Endothelial cell of umbilical vein (primary cell): ENCODE data around the gene RSPO3. TPM values are rescaled to one million over a fixed set of nuclear protein-coding genes. Genes with fewer than 3 reads are reported as not detected.

ENCODE experiments used
- BruUV-seq: library from RNA; stranded (reverse); fragments of 400-500 nt; replicated peaks from 2 replicates; lab custom pipeline; 2021; lab: Mats Ljungman, UMichigan
- CTCF ChIA-PET: fragments of 300-600, 350-600 bp; sonication (Branson Sonifier 250); formaldehyde crosslinking; loops from one replicate; lab custom pipeline; 2021; ENCODE audit warnings: antibody characterized with exemption, inconsistent platforms; lab: Charles Lee
- POLR2A ChIA-PET: fragments of 300-600, 350-600 bp; sonication (Branson Sonifier 250); formaldehyde crosslinking; loops from one replicate; lab custom pipeline; 2021; ENCODE audit warnings: antibody characterized with exemption, inconsistent platforms; lab: Charles Lee
- DNase-seq: peaks from one replicate; pipeline ENCODE4 v3.0.0-alpha.2; 2011; ENCODE audit warnings: low read depth, low spot score
- FAIRE-seq: peaks from 2 replicates; lab custom pipeline; 2011; peaks lifted over from hg19 to GRCh38; lab: Jason Lieb, UNC
- H2AFZ ChIP-seq: 2 replicates; pipeline ENCODE4 v1.6.0; 2012; ENCODE audit warnings: low read depth, low read length, control low read depth, inconsistent platforms
- H3K27ac ChIP-seq: 2 replicates; pipeline ENCODE4 v1.5.1; 2011; ENCODE audit warnings: low read depth, mild to moderate bottlenecking, control low read depth, low read length, moderate library complexity; ENCODE audit not compliant: insufficient read depth
- H3K27me3 ChIP-seq, 2 experiments: 2 replicates each; pipeline versions ENCODE4 v1.6.0 to v1.6.1; 2011; ENCODE audit warnings: low read length in 2 of 2, mixed read lengths in 1 of 2; ENCODE audit not compliant: control insufficient read depth in 2 of 2, insufficient read depth in 2 of 2
- H3K36me3 ChIP-seq, 2 experiments: 2 replicates in 1 of 2; 3 replicates in 1 of 2; pipeline ENCODE4 v1.5.1; 2011; ENCODE audit warnings: low read length in 2 of 2, mild to moderate bottlenecking in 1 of 2, moderate library complexity in 1 of 2; ENCODE audit not compliant: control insufficient read depth in 2 of 2, insufficient read depth in 2 of 2; ENCODE audit errors: extremely low read depth in 1 of 2
- H3K4me1 ChIP-seq: 3 replicates; pipeline ENCODE4 v1.5.1; 2011; ENCODE audit warnings: mild to moderate bottlenecking, low read length; ENCODE audit not compliant: control insufficient read depth, insufficient read depth; ENCODE audit errors: extremely low read depth
- H3K4me2 ChIP-seq: 2 replicates; pipeline ENCODE4 v1.6.1; 2011; ENCODE audit warnings: low read length, control low read depth, mixed read lengths; ENCODE audit not compliant: insufficient read depth
- H3K4me3 ChIP-seq, 3 experiments: fragments of 200-600 bp in 1 of 3; sonication (generic), shearing (Covaris generic) in 1 of 3; replicated peaks in 1 of 3; 2 replicates each; pipeline ENCODE4 v1.5.1; 2011 to 2016; ENCODE audit warnings: control low read depth in 3 of 3, low read length in 3 of 3, mild to moderate bottlenecking in 2 of 3, inconsistent platforms in 1 of 3, low read depth in 1 of 3, moderate library complexity in 1 of 3; ENCODE audit not compliant: insufficient read depth in 1 of 3
- H3K79me2 ChIP-seq: 2 replicates; pipeline ENCODE4 v1.6.0; 2012; ENCODE audit warnings: low read length, inconsistent platforms; ENCODE audit not compliant: control insufficient read depth, insufficient read depth
- H3K9ac ChIP-seq: replicated peaks from 2 replicates; pipeline ENCODE3; 2011; ENCODE audit warnings: low read length, control low read depth; ENCODE audit not compliant: insufficient read depth; ENCODE audit errors: extremely low read depth
- H3K9me1 ChIP-seq: replicated peaks from 3 replicates; pipeline ENCODE4 v1.6.0; 2011; ENCODE audit warnings: mild to moderate bottlenecking, low read length; ENCODE audit not compliant: control insufficient read depth, insufficient read depth; ENCODE audit errors: extremely low read depth
- H3K9me3 ChIP-seq: replicated peaks from 2 replicates; pipeline ENCODE4 v1.5.1; 2012; ENCODE audit warnings: low read length, inconsistent platforms; ENCODE audit not compliant: control insufficient read depth, insufficient read depth
- H4K20me1 ChIP-seq: replicated peaks from 2 replicates; pipeline ENCODE3; 2011; ENCODE audit warnings: mild to moderate bottlenecking, low read length; ENCODE audit not compliant: control insufficient read depth, insufficient read depth; ENCODE audit errors: extremely low read depth
- EZH2 ChIP-seq: IDR thresholded peaks from 2 replicates; pipeline ENCODE4 v1.6.1; 2012; ENCODE audit warnings: borderline replicate concordance, low read depth, mild to moderate bottlenecking, moderate library complexity, low read length, inconsistent platforms; ENCODE audit not compliant: severe bottlenecking
- FOS ChIP-seq: IDR thresholded peaks from 2 replicates; pipeline ENCODE4 v1.6.1; 2011; ENCODE audit warnings: mild to moderate bottlenecking, low read length, moderate library complexity, borderline replicate concordance; ENCODE audit not compliant: insufficient read depth
- GATA2 ChIP-seq: IDR thresholded peaks from 2 replicates; pipeline ENCODE4 v1.7.0; 2011; ENCODE audit warnings: low read depth, mild to moderate bottlenecking, moderate library complexity, mixed read lengths, low read length; ENCODE audit not compliant: insufficient read length, insufficient read depth
- JUN ChIP-seq: IDR thresholded peaks from 2 replicates; pipeline ENCODE4 v1.6.1; 2011; ENCODE audit warnings: borderline replicate concordance, low read depth; ENCODE audit not compliant: insufficient read length, insufficient read depth
- MYC ChIP-seq: IDR thresholded peaks from one replicate; pipeline ENCODE4 v1.6.1; 2011; ENCODE audit warnings: mild to moderate bottlenecking, low read depth, low read length
- POLR2A ChIP-seq: IDR thresholded peaks from 2 replicates; pipeline ENCODE4 v1.6.1; 2012; ENCODE audit warnings: low read depth, mild to moderate bottlenecking, control low read depth, low read length
- POLR2AphosphoS5 ChIP-seq: IDR thresholded peaks from 2 replicates; pipeline ENCODE4 v1.6.1; 2012; ENCODE audit warnings: low read depth, mild to moderate bottlenecking, control low read depth, low read length, moderate library complexity; ENCODE audit not compliant: insufficient read depth
- dilution Hi-C: fragments of 300-500 bp; cut with MboI; formaldehyde crosslinking; loops from one replicate; pipeline ENCODE4 v1.15.0; 2019; ENCODE audit warnings: low sequenced_read_pairs; ENCODE audit not compliant: extremely low pct_ligation_motif_present
- intact Hi-C: fragments of 100-400 bp; cut with micrococcal nuclease; formaldehyde crosslinking; loops from one replicate; pipeline ENCODE4 v1.10.0; 2022
- polyA plus RNA-seq, 4 experiments: library from polyadenylated mRNA; depleted of rRNA in 3 of 4; stranded (reverse) in 3 of 4; unstranded in 1 of 4; fragments of >200 nt; gene quantifications; 2 replicates each; pipeline versions ENCODE4 v1.2.1 to v1.2.3, GENCODE V29; 2011 to 2012; ENCODE audit warnings: missing spikeins in 1 of 4
- total RNA-seq: library from RNA; stranded (reverse); gene quantifications from 2 replicates; pipeline ENCODE4 v1.2.3, GENCODE V29; 2021
- TF ChIP-seq, protein P1 (sequence below), 2 donors: IDR thresholded peaks; 1 replicate in 1 of 2; 2 replicates in 1 of 2; pipeline ENCODE4 v1.5.1; 2011; ENCODE audit warnings: low read length in 2 of 2, mild to moderate bottlenecking in 2 of 2, moderate library complexity in 2 of 2, control low read depth in 1 of 2, inconsistent platforms in 1 of 2, low read depth in 1 of 2; ENCODE audit not compliant: insufficient read depth in 1 of 2; ENCODE audit errors: extremely low read depth in 1 of 2
- TF ChIP-seq, protein P2 (sequence below): IDR thresholded peaks from 2 replicates; pipeline ENCODE4 v1.6.1; 2011; ENCODE audit not compliant: insufficient read depth, insufficient read length

Gene RSPO3
- total and polyA plus RNA-seq, 2 donors (not counting 3 experiments of a cell fraction or from before 2014, with no cell fraction given): 1.8 to 11.1 TPM

- FAIRE-seq (peak; percentile 59), DNase-seq (peak; percentile 76)
- Histone ChIP-seq H3K4me1 (peaks cover 16% of the 10 kb centered on the region), H3K4me3 (no peak overlapping the region), H3K9me3 (no peaks in the 10 kb centered on the region), H2AFZ (peak overlapping the region; percentile 47), H3K4me2 (peak overlapping the region; percentile 54), H3K9me1 (no peaks in the 10 kb centered on the region), H3K79me2 (no peaks in the 10 kb centered on the region), H4K20me1 (no peaks in the 10 kb centered on the region), H3K9ac (no peak overlapping the region), H3K27ac (no peak overlapping the region), H3K27me3 (no peaks in the 10 kb centered on the region), H3K36me3 (no peaks in the 10 kb centered on the region)
- TF ChIP-seq POLR2A (no peak), POLR2AphosphoS5 (peak; percentile 61)
- BruUV-seq: no TSS peak
- dilution Hi-C loops: no loop called here
- CTCF ChIA-PET: interaction anchor here (0.8 to 1.6 kb wide), 7 partner anchors 9 to 104 kb away, joined by 3 to 6 read pairs (median 5); partner anchors contain the start of gene RNF146
- POLR2A ChIA-PET: no interaction called here
- intact Hi-C loops: loop anchor here (1.0 kb wide), 2 partner anchors 14 to 16 kb away; no protein-coding TSS in a partner anchor
Measured at GRCh38 chr6:127162836-127163235, 44.4 kb downstream of the RSPO3 start.

DNA sequence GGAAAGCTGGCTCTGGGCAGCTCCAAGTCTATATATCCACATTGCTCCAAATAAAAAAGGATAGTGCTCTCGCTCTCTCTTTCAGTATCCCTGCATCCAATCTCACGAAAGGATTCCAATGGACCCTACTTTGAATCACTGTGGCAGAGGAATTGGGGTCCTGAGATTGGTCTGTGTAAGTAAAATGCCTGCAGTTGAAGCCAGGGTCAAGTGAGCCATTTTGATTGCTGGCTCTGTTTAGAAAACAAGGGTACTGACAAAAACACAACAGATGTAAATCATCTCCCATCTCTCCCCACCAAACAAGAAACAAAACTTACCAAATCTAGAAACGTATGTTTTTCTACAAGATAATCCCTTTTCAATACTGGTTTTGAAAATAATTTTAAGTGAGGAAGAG, 45.6 kb downstream of the RSPO3 start:
- Histone ChIP-seq H3K9ac (no peak overlapping the region), H3K9me3 (no peaks in the 10 kb centered on the region), H4K20me1 (no peaks in the 10 kb centered on the region), H3K36me3 (no peaks in the 10 kb centered on the region), H3K9me1 (no peaks in the 10 kb centered on the region), H3K27ac (no peak overlapping the region), H3K4me3 (no peak overlapping the region), H2AFZ (no peak overlapping the region), H3K4me1 (peaks cover 16% of the 10 kb centered on the region), H3K4me2 (no peak overlapping the region), H3K27me3 (no peaks in the 10 kb centered on the region), H3K79me2 (no peaks in the 10 kb centered on the region)
- CTCF ChIA-PET: interaction anchor here (1.6 kb wide), 2 partner anchors 10 to 43 kb away, joined by 4 to 5 read pairs; no protein-coding TSS in a partner anchor
- POLR2A ChIA-PET: no interaction called here
- BruUV-seq: no TSS peak
- intact Hi-C loops: no loop called here
- FAIRE-seq (no peak), DNase-seq (no peak)
- dilution Hi-C loops: no loop called here
- TF ChIP-seq FOS (no peak), MYC (no peak), POLR2AphosphoS5 (no peak), JUN (no peak), EZH2 (no peak), POLR2A (no peak), GATA2 (no peak)
- TF ChIP-seq, protein P1, sequence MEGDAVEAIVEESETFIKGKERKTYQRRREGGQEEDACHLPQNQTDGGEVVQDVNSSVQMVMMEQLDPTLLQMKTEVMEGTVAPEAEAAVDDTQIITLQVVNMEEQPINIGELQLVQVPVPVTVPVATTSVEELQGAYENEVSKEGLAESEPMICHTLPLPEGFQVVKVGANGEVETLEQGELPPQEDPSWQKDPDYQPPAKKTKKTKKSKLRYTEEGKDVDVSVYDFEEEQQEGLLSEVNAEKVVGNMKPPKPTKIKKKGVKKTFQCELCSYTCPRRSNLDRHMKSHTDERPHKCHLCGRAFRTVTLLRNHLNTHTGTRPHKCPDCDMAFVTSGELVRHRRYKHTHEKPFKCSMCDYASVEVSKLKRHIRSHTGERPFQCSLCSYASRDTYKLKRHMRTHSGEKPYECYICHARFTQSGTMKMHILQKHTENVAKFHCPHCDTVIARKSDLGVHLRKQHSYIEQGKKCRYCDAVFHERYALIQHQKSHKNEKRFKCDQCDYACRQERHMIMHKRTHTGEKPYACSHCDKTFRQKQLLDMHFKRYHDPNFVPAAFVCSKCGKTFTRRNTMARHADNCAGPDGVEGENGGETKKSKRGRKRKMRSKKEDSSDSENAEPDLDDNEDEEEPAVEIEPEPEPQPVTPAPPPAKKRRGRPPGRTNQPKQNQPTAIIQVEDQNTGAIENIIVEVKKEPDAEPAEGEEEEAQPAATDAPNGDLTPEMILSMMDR (IDR thresholded peaks at IDR 0.05; ENCODE audit: extremely low read depth in 1 of 2, insufficient read depth in 1 of 2, low read depth in 1 of 2, low read length in 2 of 2): no peak
- TF ChIP-seq, protein P2, sequence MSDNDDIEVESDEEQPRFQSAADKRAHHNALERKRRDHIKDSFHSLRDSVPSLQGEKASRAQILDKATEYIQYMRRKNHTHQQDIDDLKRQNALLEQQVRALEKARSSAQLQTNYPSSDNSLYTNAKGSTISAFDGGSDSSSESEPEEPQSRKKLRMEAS: no peak
